EL (cell line): ENCODE data around the gene BRIP1.
"Not testable (repeated sequence)": the region's sequence is repeated elsewhere in the genome, so short reads cannot be mapped to it uniquely, and the experiment has no call there.

Experiments used
- DNase-seq: peaks from one replicate; pipeline ENCODE4 v3.0.0-alpha.2; 2016

Gene BRIP1

GRCh38 chr17:61826866-61827265, 36.5 kb downstream of the BRIP1 start:
- not testable (repeated sequence) for DNase-seq

- DNase-seq = not testable (repeated sequence)
Observed at GRCh38 chr17:61826198-61826597, 37.1 kb downstream of the BRIP1 start.

GRCh38 chr17:61825448-61826137, 37.7 kb downstream of the BRIP1 start:
- DNase-seq = no peak

- no peak for DNase-seq
Observed at GRCh38 chr17:61822326-61823285, 40.7 kb downstream of the BRIP1 start.

GRCh38 chr17:61821655-61822054, 41.7 kb downstream of the BRIP1 start:
- DNase-seq = no peak

GRCh38 chr17:61819265-61819664, 44.1 kb downstream of the BRIP1 start:
- not testable (repeated sequence) for DNase-seq

- no peak for DNase-seq
Observed at GRCh38 chr17:61818225-61818624, 45.1 kb downstream of the BRIP1 start.

- no peak for DNase-seq
Observed at GRCh38 chr17:61817452-61817851, 45.9 kb downstream of the BRIP1 start.

- no peak for DNase-seq
Observed at GRCh38 chr17:61816538-61816937, 46.8 kb downstream of the BRIP1 start.

- no peak for DNase-seq
Observed at GRCh38 chr17:61815863-61816503, 47.3 kb downstream of the BRIP1 start.

GRCh38 chr17:61814485-61814884, 48.8 kb downstream of the BRIP1 start:
- no peak for DNase-seq

- no peak for DNase-seq
Observed at GRCh38 chr17:61813211-61813610, 50.1 kb downstream of the BRIP1 start.

- no peak for DNase-seq
Observed at GRCh38 chr17:61812747-61813146, 50.6 kb downstream of the BRIP1 start.

- DNase-seq = peak; percentile 68
Observed at GRCh38 chr17:61809816-61810392, 53.4 kb downstream of the BRIP1 start.

GRCh38 chr17:61808442-61808841, 54.9 kb downstream of the BRIP1 start:
- DNase-seq = no peak

GRCh38 chr17:61806936-61807335, 56.4 kb downstream of the BRIP1 start:
- peak; percentile 36 for DNase-seq

- DNase-seq = peak; percentile 3
Observed at GRCh38 chr17:61806081-61806828, 57.1 kb downstream of the BRIP1 start.

GRCh38 chr17:61805399-61805798, 57.9 kb downstream of the BRIP1 start:
- DNase-seq = peak; percentile 85

GRCh38 chr17:61803796-61804195, 59.5 kb downstream of the BRIP1 start:
- no peak for DNase-seq

- no peak for DNase-seq
Observed at GRCh38 chr17:61803216-61803615, 60.1 kb downstream of the BRIP1 start.

GRCh38 chr17:61799812-61800484, 63.4 kb downstream of the BRIP1 start:
- no peak for DNase-seq

- DNase-seq = no peak
Observed at GRCh38 chr17:61797283-61797682, 66.0 kb downstream of the BRIP1 start.
